SKM-1 treated with dmso at 0.1 percent for 144 hours (cell line): ENCODE measurements around the gene DNAJC11.
"Not testable (repeated sequence)": the region's sequence is repeated elsewhere in the genome, so short reads cannot be mapped to it uniquely, and the experiment has no call there.

Experiments used
- DNase-seq: peaks from one replicate; lab custom pipeline; 2025; ENCODE audit not compliant: unreplicated experiment; lab: John Stamatoyannopoulos, UW

DNAJC11 gene

DNA sequence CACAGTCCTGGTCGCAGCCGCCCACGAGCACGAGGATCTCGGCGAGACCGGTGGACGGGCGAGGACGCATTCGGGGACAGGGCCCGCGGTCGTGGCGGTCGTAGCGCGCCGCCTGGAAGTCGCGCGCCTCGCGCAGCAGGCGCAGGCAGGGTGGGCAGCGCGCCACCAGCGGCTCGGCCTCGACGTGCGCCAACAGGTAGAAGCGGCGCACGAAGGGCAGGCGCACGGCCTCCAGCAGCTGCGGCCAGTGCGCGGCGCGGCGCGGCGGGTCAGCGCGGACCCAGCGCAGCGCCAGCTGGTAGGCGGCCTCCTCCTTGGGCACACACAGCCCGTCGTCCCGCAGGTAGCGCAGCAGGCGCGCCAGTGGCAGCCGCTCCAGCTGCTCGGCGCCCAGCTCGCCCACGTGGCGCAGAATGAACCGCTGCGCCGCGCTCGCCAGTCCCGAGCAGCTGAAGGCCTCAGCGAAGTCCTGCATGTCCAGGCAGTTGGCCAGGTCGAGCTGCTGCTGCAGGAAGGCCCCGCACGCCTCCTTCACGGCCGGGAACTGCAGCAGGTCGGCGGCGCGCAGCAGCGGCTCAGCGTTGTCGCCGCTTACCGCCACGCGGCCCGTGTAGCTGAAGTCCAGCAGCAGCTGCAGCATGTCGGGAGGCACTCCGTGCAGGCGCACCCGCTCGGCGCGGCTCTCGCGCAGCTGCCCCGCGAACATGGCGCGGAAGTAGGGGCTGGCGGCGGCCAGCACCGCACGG is 99.5 kb downstream of the DNAJC11 start:
- no peak for DNase-seq

DNA sequence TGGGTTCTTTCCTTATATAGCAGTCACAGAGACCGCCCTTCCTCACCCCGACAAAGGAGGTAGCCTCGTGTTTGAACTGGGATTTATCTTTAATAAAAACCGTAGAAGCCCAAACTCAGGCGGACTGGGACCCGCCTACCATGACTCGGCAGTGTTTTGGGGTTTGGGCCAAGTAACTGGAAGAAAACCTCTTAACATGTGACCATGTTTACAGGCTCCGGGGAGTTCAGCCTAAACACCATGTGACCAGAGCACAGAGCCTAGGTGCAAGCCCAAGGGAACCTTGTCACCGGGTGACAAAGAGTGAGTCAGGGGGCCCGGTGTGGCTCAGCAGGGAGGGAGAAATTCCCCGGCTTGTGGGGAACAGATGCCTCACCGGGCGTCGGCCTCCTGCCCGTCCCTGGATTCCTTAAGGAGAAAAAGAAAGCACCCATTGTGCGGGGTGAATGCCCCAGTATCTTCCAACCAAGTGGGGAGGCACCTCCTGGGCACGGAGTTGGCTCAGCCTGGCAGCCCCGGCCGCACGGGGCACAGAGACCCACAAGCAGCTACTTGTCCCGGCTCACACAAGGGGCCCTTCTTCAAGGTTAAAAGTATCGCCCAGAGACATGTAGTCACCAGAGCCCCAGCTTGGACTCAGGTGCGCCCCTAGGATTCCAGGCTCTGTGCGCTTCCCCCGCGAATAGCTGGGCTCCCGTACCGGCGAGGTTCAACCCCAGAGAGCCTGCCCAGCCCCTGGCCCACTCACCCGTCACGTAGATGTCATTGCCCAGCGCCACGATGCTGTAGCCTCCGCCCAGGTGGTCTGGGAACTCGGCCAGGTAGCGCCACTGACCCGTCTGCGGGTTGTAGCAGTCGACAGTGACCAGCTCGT is 100.3 kb downstream of the DNAJC11 start:
- DNase-seq, result peak; percentile 71

DNA sequence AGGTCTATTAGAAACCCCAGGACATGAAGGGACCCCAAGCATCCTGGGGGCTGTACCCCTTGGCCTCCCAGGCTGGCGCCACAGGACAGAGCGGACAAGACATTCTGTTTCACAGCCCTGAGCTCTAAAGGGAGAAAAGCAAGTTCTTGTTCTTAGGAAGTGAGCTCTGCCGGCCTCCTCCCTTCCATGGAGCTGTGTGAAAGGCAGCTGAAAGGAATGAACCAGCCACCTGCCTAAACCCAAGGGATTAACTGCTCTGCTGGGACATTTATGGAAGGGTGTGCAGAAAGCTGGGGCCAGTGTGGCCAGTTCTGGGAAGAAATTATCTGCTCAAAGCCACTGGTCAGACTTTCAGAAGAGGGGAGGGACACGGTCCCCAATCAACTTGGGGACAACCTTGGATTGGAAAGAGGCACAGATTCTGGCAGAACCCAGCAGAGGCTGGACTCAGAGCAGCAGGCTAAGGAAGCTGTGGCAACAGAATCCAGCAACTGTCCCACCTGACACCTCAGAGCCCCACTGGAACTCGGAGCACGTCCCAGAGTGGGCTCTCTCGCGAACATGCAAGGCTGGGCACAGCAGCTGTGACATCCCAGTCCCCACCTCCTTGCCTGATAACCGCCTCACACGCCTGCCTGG is 101.1 kb downstream of the DNAJC11 start:
- DNase-seq, result no peak

DNA sequence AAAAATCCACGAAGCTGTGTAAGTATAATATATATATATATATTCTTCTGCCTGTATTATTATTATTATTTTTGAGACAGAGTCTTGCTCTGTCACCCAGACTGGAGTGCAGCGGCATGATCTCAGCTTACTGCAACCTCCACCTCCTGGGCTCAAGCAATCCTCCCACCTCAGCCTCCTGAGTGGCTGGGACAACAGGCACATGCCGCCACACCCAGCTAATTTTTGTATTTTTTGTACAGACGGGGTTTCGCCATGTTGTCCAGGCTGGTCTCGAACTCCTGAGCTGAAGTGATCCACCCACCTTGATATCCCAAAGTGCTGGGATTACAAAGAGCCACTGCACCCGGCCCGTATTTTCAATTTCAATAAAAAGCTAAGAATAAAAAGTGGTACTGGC is 101.6 kb downstream of the DNAJC11 start:
- DNase-seq, result not testable (repeated sequence)

DNA sequence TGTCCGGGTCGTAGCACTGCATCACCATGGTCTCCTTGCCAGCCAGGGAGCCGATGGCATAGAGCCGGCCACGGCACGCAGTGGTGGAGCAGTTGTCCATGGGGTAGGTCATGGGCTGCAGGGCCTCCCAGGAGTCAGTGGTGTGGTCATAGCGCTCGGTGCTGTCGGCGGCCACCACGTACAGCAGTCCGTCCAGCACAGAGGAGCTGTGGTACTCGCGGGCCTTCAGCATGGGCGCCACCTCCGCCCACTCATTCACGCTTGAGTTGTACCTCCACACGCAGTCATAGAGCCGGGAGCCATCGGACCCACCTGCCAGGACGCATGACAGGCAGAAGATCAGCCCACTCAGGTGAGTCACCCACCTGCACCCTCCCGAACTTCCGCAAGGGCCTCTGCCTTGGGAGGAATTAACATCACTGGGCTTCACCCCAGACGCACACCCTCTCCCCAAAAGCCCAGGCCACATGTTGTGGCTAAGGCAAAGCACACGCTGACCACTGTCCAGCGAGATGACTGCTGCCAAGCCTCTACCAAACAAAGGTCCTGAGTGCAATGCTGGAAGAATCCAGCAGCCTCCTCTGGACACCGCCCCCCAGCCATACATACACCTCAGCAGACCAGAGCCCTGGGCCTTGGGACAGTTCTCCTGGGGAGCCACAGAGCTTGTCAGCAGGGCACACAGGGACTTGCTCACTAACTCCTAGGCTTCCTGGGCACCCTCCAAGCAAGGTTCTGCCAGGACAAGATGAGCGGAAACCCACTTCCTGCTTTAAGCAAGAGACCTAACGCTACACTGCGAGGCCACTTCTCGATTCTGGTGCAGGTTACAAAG is 102.3 kb downstream of the DNAJC11 start:
- peak; percentile 86 for DNase-seq

DNA sequence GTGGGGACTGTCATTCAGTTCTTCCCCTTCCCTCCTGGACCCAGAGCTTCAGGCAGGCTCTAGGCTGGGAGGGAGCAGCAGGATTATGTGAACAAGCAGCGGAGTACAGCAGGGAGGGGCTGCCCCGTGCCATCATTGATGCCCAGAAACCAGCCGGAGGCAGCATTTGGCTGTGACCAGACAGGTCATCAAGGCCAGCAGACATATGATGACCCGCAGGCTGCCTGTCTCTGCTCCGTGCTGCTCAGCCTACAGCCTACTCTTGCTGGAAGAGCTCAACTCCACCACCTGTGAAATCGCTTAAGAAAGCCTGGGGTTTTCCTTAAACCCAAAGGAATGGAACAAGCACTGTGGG is 103.9 kb downstream of the DNAJC11 start:
- no peak for DNase-seq

DNA sequence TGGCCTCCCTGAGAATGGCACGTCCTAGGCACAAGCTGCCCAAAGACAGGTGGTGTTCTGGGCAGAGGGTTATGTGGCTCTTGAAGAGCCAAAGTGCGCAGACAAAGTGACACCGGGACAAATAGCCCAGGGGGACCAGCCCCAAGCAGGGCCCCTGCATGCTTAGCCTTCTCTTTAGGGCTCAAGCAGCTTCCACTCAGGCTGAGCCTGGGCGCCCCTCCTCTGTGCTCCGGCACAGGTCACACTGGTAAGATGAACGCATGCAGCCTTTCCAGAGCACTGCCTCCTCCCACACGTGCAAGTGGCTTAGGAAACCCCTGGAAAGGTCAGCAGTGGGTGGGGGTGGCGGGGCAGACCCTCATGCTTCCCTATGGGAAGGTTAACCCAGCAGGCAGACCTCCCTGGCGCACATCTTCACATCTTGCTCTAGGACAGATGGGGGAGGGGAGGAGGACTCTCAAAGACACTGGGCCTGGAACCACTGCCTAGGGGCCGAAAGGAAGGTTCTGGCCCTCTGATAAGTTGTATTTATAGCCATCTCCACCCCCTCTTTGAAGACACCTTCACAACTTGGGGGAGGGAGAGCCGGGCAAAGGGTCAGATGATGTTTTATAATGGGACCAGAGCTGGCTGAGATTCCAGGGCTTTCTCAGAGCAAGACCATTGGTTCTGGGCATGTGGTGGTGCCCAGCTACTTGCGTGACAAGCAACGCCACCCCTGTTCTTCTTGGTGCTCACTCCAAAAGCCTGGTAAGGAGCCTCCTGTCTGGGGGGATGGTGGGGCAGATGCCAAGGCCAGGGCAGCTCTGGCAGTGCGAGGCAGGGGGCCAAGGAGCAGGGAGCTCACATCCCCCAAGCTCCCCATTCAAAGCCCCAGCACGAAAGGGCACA is 104.5 kb downstream of the DNAJC11 start:
- DNase-seq, result no peak

DNA sequence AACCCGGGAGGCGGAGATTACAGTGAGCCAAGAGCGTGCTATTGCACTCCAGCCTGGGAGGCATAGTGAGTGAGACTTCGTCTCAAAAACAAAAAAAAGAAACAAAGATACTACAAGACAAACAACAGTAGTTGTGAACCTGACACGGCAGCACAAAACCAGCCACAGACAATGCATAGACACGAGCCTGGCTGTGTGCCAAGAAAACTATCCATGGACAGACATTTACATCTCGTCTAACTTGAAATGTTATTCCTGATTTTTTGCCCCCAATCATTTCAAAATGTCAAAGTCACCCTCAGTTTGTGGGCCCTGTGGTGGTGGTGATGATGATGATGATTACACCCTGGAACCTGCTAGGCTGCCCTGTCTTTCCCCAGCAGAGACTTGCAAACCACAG is 105.3 kb downstream of the DNAJC11 start:
- no peak for DNase-seq

DNA sequence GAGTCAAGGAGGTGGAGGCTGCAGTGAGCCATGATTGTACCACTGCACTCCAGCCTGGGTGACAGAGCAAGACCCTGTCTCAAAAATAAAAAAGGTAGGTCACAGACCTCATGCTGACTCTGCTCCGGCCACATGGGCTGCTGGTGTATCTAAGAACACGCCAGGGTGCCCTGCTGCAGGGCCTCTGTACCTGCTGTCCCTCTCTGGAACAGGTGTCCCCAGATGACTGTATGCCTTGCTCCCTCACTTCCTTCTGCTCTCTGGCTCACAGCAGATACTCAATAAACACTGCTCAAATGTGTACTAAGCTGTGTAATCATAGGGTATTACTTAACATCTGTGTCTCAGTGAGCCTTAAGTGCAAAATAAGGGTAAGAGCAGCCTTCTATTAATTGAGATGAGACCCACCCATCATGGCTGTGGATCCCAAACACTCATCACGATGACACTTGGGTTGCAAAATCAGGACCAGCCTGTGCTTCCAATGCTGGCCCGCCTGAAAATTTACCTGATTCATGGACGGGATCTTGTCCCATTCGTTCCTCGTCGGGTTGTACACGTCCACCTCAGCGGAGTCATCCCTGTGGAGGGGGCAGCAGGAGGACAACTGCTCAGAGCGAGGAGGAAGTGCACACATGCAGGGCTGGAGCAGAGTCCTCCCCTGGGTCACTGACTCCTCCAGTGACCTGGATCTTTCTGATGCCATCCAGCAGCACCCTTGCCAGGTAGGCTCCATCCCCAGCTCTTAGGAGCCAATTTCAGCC is 106.5 kb downstream of the DNAJC11 start:
- no peak for DNase-seq

DNA sequence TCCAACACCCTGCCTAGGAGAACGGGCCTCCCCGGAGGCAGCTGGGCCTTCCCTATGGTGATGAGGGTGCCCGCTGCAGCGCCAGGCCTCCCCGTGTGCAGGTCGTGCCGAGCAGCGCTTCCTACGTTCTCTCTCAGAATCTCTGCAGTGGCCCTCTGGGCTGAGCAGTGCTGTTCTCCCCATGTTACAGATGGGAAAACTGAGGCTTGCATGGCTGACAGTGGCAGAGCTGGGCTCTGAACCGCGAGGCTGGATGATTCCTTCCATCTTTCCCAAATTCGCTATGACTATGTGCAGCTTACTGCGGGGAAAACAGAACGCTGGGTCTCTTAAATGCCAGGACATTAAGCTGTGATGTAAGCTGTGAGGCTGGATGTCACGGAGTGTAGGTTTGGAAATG is 107.8 kb downstream of the DNAJC11 start:
- no peak for DNase-seq

DNA sequence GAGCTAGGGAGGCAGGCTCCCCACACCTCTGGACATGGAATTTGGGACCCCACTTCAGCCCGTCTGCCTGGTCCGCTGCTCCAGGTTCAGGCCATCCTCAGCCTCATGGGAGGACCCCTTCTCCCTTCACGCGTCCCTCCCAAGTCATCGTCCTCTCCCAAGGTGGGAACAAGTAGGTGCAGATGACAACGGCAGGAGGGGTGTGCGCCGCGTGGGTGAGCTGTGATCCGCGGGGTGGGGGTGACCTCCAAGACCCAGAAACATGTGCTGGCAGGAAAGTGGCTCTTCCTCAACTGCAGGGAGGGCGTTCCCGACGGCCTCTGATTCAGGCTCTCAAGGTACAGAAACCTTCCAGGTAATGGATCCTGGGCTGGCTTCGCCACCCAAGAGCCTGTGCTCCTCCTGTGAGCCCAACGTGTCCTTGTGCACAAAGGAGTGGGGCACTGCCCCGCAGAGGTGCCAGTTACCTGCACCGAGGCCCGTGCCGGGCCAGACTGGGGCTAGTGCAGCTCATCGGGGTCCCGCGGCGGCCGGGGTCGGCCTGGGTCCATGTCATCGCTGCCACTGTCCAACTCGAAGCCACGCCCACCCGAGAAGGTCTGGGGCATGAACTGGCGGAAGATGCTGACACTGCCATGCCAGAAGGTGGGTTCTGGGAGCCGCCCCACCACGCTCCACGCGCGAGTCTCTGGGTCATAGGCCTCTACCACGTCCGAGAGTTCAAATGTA is 108.6 kb downstream of the DNAJC11 start:
- DNase-seq, result no peak

DNA sequence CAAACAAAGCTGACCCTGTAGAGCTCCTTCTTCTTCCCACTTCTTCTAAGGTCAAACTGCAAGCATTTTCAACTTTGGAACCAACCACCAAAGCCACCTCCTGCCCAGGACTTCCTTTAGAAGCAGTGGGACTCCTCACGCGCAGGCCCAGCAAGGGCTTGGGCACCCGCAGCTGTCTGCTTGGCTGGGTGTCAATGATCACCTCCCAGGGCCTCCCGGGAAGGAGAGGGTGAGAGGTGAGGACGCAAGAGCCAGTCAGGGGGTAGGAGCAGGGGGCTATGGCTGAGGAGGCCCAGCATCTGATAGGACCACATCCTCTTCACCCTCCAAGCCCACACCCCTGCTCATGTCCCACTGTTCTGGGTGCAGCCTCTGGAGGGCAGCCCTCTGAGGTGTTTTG is 109.2 kb downstream of the DNAJC11 start:
- DNase-seq, result no peak

DNA sequence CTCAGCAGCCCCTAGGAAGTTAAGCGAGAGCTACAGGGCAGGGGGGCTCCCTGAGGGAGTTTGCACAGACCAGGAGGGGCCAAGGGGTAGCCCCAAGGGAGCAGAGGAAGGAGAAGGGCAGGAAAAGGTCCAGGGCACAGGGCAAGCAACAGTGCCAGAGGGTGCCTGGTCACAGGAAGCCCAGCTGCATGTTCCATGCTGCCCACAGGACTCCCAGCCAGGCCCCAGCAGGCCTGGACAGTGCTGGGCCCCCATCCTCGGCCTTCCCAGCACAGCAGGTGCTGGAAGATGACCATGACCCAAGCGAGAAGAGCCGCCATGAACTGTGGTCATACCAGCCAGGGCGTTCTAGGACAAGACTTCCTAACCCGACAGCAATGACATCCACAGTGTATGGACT is 110.0 kb downstream of the DNAJC11 start:
- no peak for DNase-seq

DNA sequence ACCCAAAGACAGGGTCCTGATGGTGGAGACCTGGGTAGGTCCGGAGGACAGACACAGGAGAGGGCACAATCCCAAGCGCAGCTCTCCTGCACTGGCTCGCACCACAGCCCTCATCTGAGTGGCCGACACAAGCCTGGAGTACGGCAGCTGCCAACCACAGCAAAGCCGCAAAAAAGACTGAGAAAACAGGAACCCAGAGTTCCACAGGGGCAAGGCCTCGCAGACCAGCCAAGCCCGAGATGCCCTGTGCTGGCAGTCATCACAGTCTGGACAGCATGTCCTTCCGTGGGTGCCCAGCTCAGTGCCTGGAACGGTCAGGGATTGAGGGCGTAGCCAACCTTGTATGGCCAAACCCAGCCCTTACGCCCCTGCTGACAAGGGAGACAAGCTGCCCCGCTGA is 110.4 kb downstream of the DNAJC11 start:
- no peak for DNase-seq

DNA sequence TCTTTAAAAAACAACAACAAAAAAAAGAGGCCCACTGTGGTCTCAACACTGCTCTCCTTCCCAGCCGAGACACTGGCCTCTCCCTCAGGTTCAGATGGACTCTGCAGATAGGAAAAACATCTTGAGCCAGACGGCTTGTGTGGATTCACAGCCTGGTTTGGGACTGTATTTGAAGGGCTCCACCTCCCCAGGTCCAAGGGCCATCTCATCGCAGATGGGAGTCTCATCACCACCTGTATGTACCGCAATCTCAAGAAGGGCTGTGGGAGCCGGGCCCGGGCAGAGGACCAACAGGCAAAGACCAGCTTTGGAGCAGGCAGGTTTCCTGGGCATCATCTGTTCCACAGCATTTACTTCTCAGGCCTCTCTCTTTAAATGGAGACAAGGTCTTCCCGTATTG is 111.6 kb downstream of the DNAJC11 start:
- no peak for DNase-seq

DNA sequence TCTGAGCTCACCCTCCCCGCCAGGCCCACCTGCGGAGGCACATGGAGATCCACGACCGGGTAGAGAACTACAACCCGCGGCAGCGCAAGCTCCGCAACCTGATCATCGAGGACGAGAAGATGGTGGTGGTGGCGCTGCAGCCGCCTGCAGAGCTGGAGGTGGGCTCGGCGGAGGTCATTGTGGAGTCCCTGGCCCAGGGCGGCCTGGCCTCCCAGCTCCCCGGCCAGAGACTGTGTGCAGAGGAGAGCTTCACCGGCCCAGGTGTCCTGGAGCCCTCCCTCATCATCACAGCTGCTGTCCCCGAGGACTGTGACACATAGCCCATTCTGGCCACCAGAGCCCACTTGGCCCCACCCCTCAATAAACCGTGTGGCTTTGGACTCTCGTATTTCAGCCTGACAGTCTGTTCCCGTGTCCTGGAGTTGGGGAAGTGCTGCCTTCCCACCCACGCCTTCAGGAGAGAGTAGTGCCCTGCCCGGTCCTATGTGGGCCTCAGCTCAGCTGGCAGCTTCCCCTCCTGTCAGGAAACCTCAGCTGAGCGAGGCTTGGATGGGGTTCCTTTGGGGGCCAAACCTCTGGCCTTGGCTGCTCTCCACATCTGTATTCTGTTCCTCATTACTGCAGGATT is 112.6 kb downstream of the DNAJC11 start:
- DNase-seq, result no peak

DNA sequence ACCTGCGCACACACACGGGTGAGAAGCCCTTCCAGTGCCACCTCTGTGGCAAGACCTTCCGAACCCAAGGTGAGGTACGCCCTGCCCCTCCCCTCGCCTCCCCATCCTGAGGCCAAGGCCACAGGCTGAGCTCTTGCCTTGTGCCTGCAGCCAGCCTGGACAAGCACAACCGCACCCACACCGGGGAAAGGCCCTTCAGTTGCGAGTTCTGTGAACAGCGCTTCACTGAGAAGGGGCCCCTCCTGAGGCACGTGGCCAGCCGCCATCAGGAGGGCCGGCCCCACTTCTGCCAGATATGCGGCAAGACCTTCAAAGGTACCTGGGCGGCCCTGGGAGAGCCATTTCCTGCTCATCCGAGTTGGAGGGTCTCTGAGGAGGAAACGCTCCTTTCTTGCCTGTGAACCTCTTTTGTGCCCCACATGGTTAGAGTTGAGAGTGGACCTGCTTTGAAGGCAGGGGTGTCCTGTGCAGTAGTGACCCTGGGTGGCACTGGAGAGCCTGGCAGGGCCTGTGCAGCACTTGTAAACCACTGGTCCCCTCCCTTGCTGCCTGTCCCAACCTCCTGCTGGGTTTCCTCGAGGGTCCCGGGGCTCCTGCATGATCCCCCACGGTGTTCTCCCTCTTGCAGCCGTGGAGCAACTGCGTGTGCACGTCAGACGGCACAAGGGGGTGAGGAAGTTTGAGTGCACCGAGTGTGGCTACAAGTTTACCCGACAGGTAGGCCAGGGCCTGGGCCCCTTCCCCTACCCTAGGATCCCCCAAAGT is 113.3 kb downstream of the DNAJC11 start:
- DNase-seq, result no peak
